Progenitor cell of endocrine pancreas (in vitro differentiated cells): ENCODE results near the gene FAM186B. TPM values are rescaled to one million over a fixed set of nuclear protein-coding genes. Genes with fewer than 3 reads are reported as not detected.

Experiments
- DNase-seq: peaks from one replicate; pipeline ENCODE4 v3.0.0; 2021; ENCODE audit warnings: low spot score; ENCODE audit not compliant: unreplicated experiment
- H3K27ac Mint-ChIP-seq: 2 replicates; pipeline ENCODE4 v1.8.0; 2021; ENCODE audit warnings: mild to moderate bottlenecking, moderate library complexity, mixed read lengths
- H3K27me3 Mint-ChIP-seq: 2 replicates; pipeline ENCODE4 v1.8.0; 2021; ENCODE audit warnings: mixed read lengths
- H3K36me3 Mint-ChIP-seq: 2 replicates; pipeline ENCODE4 v1.8.0; 2022; ENCODE audit warnings: mixed read lengths; ENCODE audit not compliant: insufficient read depth
- H3K4me1 Mint-ChIP-seq: 2 replicates; pipeline ENCODE4 v1.8.0; 2021; ENCODE audit warnings: low read depth, mixed read lengths
- H3K4me3 Mint-ChIP-seq: 2 replicates; pipeline ENCODE4 v1.8.0; 2021; ENCODE audit warnings: low read depth, mild to moderate bottlenecking, moderate library complexity, mixed read lengths
- H3K9me3 Mint-ChIP-seq: 2 replicates; pipeline ENCODE4 v1.8.0; 2021; ENCODE audit warnings: low read depth, mixed read lengths
- total RNA-seq: library from RNA; stranded (reverse); gene quantifications from 2 replicates; pipeline ENCODE4 v1.2.1, GENCODE V29; 2021
- TF ChIP-seq, protein P1 (sequence below): fragments of 200-600 bp; sonication (generic); IDR thresholded peaks from one replicate; pipeline ENCODE4 v1.5.0; 2021; ENCODE audit warnings: antibody characterized with exemption, mild to moderate bottlenecking; ENCODE audit not compliant: unreplicated experiment

Gene FAM186B
- total RNA-seq, 1 donor from 2014 or later = 0.24 TPM

DNA sequence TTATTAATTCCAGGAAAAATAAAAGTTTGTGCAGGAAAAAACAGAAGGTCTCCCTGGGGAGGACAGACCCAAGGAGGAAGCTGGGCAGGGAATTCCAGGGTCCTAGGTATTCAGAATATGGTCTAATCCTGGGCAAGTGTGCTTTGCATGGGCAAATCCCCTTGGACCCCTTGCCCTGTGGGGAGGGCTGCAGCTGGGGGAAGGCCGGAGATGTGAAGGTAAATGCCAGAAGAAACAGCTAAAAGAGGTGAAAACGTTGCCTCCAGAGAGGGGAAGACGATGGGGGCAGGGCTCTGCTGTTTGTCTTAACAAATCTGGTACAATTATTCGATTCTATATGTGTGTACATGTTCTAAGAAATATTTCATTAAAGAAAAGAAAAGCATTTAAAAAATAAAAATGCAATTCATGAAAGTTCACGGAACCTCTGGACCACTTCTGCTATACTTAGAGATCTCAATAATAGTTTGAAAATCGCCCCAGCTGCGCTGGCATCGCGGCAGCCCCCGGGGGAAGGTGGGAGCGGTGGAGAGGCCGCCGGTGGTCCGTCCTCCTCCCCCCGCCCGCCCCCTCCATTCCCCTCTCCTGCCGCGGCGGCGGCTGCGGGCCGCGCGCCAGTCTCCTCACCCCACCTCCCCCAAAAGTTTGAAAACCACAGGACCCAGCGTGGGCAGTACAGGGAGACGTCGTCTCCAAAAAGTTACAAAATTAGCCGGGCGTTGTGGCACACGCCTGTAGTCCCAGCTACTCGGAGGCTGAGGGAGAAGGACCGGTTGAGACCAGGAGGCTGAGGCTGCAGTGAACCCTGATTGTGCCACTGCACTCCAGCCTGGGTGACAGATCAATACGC is 16.4 kb upstream of the FAM186B start:
- no peak overlapping the region for H3K27ac Mint-ChIP-seq
- no peaks in the 10 kb centered on the region for H3K36me3 Mint-ChIP-seq
- H3K4me3 Mint-ChIP-seq = peak overlapping the region; percentile 86
- DNase-seq = no peak
- H3K27me3 Mint-ChIP-seq = peaks cover 12% of the 10 kb centered on the region
- H3K9me3 Mint-ChIP-seq = no peaks in the 10 kb centered on the region
- TF ChIP-seq, protein P1, sequence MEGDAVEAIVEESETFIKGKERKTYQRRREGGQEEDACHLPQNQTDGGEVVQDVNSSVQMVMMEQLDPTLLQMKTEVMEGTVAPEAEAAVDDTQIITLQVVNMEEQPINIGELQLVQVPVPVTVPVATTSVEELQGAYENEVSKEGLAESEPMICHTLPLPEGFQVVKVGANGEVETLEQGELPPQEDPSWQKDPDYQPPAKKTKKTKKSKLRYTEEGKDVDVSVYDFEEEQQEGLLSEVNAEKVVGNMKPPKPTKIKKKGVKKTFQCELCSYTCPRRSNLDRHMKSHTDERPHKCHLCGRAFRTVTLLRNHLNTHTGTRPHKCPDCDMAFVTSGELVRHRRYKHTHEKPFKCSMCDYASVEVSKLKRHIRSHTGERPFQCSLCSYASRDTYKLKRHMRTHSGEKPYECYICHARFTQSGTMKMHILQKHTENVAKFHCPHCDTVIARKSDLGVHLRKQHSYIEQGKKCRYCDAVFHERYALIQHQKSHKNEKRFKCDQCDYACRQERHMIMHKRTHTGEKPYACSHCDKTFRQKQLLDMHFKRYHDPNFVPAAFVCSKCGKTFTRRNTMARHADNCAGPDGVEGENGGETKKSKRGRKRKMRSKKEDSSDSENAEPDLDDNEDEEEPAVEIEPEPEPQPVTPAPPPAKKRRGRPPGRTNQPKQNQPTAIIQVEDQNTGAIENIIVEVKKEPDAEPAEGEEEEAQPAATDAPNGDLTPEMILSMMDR = no peak
- peaks cover 21% of the 10 kb centered on the region for H3K4me1 Mint-ChIP-seq

DNA sequence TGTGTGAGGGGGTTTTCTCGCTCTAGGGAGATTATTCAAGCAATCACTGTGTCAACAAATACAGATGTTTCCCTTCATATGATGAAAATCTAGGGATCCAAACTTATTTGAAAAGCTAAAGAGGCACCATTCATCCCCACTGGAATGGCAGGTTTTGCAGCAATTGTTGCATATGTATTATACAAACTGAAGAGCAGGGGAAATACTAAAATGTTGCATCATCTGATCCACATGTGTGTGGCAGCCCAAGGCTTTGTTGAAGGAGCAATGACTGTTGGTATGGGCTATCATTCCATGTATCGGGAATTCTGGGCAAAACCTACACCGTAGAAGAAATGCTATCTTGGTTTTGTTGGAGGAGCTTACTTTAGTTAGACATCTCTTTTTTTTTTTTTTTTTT is 13.8 kb upstream of the FAM186B start:
- no peak overlapping the region for H3K27ac Mint-ChIP-seq
- TF ChIP-seq, protein P1 = no peak
- H3K4me1 Mint-ChIP-seq = peaks cover 18% of the 10 kb centered on the region
- H3K36me3 Mint-ChIP-seq = no peaks in the 10 kb centered on the region
- H3K4me3 Mint-ChIP-seq = no peak overlapping the region
- no peaks in the 10 kb centered on the region for H3K9me3 Mint-ChIP-seq
- DNase-seq = no peak
- H3K27me3 Mint-ChIP-seq = peaks cover 19% of the 10 kb centered on the region

DNA sequence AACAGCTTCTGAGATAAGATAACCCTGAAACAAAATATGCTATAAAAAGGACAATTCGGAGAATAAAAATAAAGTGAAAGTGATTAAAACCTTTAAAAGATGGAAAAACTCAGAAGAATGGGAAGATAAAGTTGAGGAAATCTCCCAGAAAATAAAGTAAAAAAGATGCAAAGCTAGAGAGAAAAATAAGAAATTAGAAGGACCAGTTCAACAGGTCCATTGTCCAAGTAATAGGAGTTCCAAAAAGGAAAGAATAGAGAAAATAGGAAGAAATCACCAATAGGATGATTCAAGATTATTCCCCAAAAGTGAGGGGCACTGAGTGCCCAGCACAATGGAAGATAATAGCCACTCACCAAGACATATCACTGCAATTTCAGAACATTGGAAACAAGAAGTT is 13.1 kb upstream of the FAM186B start:
- H3K9me3 Mint-ChIP-seq = no peaks in the 10 kb centered on the region
- no peak overlapping the region for H3K4me3 Mint-ChIP-seq
- peaks cover 19% of the 10 kb centered on the region for H3K27me3 Mint-ChIP-seq
- peaks cover 16% of the 10 kb centered on the region for H3K4me1 Mint-ChIP-seq
- TF ChIP-seq, protein P1 = no peak
- H3K27ac Mint-ChIP-seq = no peak overlapping the region
- DNase-seq = no peak
- H3K36me3 Mint-ChIP-seq = no peaks in the 10 kb centered on the region

DNA sequence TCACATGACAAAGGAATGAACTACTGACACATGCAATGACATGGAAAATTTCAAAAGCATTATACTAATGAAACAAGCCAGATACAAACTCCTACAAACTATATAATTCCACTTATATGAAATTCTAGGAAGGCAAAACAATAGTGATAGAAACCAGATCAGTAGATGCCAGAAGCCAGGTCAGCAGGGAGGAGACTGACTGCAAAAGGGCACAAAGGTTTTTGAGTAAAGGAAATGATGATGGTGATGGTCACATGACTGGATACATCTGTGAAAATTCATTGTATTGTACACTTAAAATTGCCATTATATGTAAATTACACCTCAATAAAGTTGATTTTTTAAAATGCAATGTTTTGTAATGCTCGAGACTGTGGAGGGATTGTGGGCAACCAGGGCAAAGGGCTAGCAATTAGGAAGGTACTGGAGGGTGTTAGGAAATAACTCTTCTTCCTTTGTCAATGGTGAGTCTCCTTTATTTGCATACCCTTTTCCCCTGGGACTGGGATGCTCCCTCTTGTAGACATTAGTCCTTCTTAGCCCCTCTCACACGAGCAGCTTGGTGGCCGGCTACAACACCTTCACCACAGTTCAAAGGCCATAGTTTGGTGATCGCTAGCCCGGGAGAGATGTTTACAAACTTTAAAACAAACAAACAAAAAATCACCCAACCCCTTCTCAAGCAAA is 11.2 kb upstream of the FAM186B start:
- Mint-ChIP-seq H3K27me3 (peaks cover 19% of the 10 kb centered on the region), H3K27ac (no peak overlapping the region), H3K4me3 (no peak overlapping the region), H3K4me1 (peaks cover 12% of the 10 kb centered on the region), H3K9me3 (peaks cover 4% of the 10 kb centered on the region), H3K36me3 (peaks cover 3% of the 10 kb centered on the region)
- TF ChIP-seq, protein P1 = no peak
- no peak for DNase-seq

DNA sequence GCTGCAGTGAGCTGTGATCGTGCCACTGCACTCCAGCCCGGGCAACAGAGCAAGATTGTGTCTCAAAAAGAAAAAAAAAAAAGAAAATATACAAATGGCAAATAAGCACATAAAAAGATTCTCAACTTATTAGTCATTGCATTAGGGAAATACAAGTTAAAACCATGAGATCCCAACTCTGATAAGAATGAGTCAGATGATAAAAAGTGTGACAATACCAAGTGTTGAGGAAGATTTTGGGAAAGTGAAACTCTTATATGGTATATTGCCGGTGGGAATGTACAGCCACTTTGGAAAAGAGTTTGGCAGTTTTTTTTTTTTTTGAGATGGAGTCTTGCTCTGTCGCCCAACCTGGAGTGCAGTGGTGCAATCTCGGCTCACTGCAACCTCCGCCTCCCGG is 10.3 kb upstream of the FAM186B start:
- no peak overlapping the region for H3K27ac Mint-ChIP-seq
- TF ChIP-seq, protein P1 = no peak
- peaks cover 3% of the 10 kb centered on the region for H3K36me3 Mint-ChIP-seq
- H3K4me3 Mint-ChIP-seq = no peak overlapping the region
- DNase-seq = no peak
- H3K4me1 Mint-ChIP-seq = peaks cover 7% of the 10 kb centered on the region
- peaks cover 19% of the 10 kb centered on the region for H3K27me3 Mint-ChIP-seq
- H3K9me3 Mint-ChIP-seq = peaks cover 4% of the 10 kb centered on the region
